ENCODE results near the gene DDX31.
"Not testable (repeated sequence)": the region's sequence is repeated elsewhere in the genome, so short reads cannot be mapped to it uniquely, and the experiment has no call there.

Gene DDX31

DNA sequence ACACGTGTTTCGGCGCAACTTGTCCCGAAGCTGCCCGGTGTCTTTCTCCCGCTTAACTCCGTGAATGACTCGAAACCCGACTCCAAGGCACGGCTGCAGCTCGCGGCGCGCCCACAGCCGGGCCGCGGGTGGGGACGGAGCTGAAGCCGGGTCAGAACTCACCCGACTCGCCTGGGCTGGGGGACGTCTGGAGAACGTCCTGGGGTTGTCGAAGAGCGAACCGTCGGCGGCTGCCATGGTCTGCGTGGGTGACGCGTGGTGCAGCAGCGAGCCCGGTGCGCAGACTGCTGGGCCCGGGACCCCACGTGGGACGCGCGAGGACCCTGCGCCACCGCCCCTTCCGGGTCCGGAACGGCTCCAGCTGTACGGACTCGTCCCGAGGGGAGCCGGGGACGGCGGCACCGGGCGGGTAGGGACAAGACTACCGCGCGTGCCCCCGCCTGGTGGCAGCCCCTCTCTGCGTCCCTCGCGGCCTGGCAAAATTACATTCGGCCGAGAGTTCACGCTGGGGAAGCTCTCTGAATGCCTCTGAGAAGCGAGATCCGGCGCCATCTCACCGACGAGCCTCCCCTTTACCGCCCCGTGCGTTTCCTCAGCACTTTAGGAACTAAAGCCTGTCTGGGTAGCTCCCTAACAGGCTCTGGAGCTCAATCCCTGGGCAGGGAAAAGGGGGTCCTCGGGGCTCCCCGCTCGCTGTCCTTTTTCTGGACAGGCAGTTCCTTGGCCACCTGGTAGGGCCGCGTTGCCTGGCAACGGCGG lies at the start of gene DDX31:
Gene DDX31 (minus strand): TSS at position 286 of the 759 bp plus-strand sequence. CDS start 49 bp downstream, at position 237.
- peak; percentile 74 for DNase-seq

DNA sequence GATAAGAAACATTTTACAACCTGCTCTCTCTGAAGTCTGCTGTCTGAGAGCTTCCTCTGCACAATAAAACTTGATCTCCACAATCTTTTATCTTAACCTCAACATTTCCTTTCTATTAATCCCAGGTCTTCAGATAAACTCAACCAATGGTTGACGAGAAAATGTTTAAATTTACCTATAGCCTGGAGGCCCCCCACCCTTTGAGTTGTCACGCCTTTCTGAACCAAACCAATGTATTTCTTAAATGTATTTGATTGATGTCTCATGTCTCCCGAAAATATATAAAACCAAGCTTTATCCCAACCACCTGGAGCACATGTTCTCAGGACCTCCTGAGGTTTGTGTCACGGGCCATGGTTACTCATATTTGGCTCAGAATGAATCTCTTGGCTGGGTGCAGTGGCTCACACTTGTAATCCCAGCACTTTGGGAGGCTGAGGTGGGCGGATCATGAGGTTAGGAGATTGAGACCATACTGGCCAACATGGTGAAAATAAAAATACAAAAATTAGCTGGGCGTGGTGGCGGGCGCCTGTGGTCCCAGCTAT lies 48.7 kb upstream of the DDX31 start:
- not testable (repeated sequence) for DNase-seq

DNA sequence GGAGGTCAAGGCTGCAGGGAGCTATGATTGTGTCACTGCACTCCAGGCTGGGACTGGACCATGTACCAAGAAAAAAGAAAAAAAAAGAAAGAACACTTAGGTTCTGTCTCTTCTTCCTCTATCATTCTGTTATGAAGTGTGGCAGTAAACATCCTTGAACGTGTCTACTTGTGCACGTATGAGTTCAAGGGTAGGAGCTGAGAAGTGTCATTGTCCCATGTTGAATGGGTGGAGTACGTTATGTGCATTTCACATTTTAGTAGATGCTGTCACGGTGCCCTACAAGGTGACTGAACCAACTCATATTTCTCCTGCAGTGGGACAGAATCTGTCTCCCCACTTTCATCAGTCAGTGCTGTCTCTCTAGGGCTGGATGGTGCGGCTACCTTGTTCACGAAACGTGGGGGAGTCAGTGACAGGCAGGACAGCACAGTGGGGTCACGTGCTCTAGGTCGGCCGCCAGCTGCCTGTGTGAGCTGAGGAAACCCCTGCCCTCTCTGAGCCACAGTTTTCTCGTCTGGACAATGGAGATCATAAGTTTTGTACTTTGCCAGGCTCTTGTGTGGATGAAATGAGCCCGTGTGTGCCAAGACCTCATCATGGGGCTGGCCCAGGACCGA lies 47.7 kb upstream of the DDX31 start:
- DNase-seq, result no peak

DNA sequence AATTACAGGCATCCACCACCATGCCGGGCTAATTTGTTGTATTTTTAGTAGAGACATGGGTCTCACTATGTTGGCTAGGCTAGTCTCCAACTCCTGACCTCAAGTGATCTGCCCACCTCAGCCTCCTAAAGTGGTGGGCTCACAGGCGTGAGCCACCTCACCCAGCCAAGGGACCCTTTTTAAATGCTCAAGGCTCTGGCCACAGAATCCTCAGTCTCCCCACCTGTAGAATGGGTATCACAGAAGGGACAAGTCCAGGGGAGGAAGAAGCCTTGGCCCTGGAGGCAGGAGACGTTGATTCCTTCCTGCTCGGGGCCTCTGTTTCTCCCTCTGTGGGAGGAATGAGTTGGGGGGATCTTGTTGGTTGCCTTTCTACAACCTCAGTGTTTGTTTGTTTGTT lies 46.2 kb upstream of the DDX31 start:
- no peak for DNase-seq

DNA sequence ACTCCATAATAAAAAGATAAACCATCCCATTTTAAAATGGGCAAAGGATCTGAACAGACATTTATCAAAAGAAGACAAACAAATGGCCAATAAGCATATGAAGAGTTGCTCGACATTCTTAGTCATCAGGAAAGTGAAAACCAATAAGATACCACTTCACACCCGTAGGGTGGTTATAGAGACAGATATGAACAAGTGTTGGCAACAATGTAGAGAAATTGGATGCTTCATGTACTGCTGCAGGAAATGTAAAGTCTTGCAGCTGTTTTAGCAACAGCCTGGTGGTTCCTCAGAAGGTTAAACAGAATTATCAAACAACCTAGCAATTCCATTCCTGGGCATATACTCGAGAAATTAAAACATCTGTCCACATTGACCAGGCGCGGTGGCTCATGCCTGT lies 43.0 kb upstream of the DDX31 start:
- no peak for DNase-seq

DNA sequence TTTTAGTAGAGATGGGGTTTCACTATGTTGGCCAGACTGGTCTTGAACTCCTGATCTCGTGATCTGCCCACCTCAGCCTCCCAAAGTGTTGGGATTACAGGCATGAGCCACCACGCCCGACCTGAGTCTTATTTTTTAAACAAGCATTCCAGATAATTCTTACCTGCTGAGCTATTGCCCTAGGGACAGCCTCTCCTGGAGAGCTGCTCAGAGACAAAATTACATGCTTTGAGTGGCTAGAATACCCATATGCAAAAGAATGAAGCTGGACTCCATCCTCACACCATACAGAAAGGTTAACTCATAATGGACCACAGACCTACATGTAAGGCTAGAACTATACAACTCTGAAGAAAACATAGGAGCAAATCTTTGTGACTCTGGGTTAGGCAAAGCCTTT lies 42.1 kb upstream of the DDX31 start:
- no peak for DNase-seq

DNA sequence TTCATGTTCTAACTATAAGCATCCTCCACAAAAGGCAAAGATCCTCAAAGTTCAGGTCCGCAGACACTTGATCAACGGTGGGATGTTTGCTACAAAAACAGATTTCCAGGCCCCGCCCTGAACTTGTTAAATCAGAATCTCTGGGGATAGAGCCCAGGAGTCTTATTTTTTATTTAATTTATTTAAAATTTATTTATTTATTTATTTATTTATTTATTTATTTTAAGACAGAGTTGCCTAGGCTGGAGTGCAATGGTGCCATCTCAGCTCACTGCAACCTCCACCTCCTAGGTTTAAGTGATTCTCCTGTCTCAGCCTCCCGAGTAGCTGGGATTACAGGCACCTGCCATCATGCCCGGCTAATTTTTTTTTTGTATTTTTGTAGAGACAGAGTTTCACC lies 41.4 kb upstream of the DDX31 start:
- not testable (repeated sequence) for DNase-seq

DNA sequence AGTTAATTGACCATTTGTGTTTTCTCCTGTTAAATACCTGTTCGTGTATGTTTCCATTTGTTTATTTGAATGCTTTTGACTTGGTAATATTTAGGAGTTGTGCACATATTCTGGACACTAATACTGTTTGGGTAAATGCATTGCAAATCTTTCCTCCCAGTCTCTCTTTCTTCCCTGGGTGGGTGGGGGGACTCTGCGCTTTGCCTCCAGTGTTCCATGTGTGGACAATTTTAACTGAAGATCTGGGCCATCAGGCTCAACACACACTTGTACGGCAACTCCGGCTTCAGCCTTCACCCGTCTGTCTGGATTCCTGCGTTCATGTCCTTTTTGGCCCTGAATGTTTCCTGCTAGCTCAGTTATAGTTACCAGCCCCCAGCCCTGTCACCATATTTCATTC lies 40.5 kb upstream of the DDX31 start:
- DNase-seq, result no peak

DNA sequence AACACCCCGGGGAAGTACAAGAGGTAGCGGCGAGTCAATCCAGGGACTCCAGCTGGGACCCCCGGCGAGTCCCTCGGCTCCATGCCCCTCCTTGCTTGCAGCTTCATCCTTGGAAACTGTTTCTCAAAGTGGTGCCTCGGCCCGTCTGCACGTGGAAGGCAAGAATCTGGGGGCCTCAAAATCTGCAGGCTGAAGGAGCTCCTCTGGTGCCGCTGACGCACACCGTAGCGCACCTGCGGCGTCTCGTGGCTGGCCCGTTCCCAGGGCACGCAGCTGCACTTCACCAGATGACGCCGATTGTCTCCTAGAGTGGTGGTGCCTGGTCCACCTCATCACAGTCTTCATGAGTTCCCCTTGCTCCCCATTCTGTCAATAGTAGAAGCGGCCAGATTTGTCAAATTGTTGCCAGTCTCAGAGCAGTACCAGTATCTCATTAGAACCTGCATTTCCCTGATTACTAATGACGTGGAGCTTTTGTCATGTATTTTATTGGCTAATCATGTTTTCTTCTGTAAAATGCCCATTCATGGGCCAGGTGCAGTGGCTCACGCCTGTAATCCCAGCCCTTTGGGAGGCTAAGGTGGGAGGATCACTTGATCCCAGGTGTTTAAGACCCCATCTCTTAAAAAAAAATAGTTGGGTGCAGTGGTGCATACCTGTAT lies 39.1 kb upstream of the DDX31 start:
- DNase-seq, result no peak

DNA sequence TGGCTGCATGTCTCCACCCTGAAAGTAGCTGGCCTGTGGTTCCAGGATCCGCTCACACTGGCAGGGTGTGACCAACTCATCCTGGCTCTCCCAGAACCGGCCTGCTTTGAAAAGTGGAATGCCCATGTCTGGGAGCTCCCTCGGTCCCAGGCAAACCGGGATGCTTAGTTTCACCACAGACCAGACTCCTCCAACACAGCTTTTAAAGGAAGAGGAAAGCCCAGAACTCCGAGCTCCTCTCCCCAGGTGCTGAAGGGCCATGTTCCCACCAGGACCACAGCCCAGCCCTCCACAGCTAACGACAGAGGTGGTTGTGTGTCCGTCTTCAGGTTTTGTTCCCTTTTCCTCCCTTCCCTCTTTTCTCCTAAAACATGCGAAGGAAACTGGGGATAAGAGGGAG lies 38.5 kb upstream of the DDX31 start:
- no peak for DNase-seq

DNA sequence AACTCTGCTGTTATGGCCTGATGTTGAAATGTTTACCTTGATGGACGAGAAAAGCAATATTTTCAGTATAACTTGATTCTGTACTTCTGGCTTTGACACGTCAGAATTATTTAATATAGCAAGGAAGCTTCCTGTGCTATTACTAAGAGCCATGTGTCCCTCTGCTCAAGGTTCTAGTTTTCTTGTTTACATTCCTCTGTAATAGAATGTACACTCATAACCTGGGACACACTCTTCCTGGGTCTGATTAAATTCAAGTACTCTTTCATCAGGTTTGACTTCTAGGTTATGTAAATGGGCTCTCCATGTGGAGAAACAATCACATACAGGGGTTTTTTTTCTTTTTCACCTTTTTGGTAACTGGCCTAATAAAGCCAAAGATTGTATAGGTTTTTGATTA lies 33.6 kb upstream of the DDX31 start:
- DNase-seq, result no peak

DNA sequence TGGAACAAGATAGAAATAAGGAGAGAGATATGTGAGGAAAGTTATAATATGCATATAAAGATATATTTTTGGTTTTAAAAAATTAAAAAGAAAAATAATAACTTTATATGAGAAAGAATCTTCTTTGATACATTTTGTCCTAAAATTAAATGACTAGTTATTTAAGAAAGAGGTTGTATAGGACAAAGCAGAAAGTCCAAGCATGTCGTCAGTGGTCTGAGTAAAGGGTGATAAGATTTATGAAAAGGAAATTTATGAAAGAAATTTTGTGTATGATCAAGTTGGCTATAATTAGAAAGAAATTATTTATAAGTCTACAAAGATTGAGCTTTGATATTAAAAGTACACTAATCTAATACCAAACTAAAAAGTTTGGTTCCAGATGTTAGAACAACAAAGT lies 32.5 kb upstream of the DDX31 start:
- DNase-seq, result no peak

DNA sequence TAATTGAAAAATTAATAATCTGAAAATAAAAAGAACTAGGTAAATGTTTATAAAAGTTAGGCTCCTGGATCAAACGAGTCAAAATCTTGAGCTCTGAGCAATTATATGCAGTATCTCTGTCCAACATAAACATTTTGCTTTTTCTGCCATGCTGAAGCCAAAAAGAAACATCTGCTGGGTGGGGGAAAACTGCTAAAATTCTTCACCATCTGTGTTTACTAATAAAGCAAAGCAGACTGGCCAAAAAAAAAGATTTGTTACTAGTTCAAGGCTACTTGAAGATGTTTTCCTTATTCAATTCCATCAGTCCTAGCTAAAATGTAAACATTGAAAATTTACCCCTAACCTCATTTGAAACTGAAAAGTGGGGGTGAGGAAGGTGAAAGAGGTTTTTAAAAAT lies 30.2 kb upstream of the DDX31 start:
- no peak for DNase-seq

DNA sequence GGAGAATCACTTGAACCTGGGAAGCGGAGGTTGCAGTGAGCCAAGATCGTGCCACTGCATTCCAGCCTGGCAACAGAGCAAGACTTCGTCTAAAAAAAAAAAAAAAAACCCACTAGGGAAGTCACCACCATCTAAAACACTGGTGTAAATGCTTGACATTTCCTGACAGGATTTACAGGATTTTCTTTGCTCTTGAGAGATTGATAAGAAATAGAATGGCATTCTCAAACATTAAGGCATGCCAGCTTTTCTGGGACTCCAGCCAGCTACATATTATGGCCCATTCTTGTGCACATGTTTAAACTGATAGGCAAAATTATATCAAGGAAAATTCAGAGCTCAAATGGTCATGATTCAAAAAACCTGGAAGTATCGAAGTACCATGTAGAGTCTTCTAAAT lies 29.2 kb upstream of the DDX31 start:
- peak; percentile 59 for DNase-seq

DNA sequence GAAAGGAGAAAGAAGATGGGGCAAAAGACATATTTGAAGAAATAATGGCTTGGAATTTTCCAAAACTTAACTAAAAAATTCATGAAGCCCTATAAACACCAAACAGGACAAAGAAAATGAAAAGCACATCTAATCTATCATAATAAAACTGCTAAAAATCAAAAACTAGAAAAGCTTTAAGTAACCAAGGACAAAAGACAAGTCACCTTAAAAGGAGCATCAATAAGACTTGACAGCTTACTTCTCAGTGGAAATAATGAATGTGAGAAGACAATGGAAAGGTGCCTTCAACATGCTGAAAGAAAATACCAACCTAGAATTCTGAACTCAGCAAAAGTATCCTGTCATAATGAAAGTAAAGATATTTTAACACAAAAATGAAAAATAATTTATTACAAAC lies 27.4 kb upstream of the DDX31 start:
- DNase-seq, result no peak

DNA sequence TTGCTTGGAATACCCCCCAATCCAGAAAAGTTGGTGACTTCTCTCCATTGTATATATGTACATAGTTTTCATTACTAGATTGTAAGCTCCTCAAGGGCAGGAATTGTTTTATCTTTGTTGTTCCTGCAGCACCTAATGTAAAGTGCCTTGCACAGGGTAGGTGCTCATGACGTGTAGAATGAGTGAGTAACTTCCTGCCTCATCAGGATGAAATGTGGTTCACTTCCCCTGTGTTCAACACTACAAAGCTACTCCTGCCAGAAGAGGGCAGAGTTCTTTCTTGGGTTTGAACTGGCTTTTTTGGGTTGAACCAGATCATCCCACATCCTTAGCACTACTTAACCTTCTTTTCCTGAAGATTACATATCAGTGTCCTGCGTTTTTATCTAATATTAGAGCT lies 24.4 kb upstream of the DDX31 start:
- peak; percentile 46 for DNase-seq

DNA sequence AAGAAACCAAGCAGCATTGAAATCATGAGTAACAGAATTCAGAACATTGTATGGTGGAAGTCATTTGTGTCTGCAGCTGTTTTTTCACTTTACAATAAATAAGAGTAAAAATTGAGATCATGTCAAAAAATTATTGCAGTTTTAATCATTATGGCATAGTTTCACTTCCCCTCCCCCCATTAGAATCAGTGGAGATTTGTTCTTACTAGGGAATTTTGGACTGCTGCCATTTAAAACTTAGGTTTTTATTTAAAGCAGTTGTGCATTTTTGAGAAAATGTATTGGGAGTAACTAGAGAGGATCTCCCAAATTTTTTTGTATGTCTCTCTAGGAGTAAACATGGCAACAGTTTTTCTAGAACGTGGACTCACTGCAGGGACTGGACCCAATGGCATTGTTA lies 20.9 kb upstream of the DDX31 start:
- DNase-seq, result no peak

DNA sequence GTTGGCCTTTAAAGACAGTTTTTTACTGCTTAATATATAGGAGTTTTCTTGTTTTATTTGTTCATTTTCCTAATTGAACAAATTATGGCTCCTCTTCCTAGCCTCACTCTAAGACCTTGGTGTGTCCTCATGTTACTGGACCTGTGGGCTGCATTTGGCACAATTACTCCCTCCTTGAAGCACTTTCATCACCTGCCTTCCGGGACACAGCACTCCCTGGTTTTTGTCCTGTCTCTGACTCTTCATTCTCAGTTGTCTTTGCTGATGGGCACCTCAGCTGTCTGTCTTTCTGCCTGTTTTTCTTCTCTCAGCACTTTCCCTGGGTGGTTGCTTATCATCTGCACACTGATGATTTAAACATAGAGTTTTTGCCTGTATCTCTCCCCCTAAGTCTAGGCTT lies 14.1 kb upstream of the DDX31 start:
- DNase-seq, result no peak

DNA sequence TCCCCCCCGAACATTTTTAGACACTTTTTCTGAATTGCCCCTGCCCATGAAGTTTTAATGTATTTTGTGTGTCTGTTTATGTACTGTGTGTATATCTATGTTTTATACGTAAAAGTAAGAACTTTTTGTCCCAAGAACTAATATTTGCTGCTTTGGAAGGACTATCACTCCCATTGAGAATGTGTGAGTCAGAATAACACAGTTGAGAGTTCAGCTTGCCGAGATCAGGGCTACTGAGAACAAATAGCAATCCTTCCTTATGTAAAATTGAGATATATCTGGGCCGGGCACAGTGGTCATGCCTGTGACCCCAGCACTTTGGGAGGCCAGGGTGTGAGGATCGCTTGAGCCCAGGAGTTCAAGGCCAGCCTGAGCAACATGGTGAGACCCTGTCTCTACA lies 11.8 kb upstream of the DDX31 start:
- no peak for DNase-seq

DNA sequence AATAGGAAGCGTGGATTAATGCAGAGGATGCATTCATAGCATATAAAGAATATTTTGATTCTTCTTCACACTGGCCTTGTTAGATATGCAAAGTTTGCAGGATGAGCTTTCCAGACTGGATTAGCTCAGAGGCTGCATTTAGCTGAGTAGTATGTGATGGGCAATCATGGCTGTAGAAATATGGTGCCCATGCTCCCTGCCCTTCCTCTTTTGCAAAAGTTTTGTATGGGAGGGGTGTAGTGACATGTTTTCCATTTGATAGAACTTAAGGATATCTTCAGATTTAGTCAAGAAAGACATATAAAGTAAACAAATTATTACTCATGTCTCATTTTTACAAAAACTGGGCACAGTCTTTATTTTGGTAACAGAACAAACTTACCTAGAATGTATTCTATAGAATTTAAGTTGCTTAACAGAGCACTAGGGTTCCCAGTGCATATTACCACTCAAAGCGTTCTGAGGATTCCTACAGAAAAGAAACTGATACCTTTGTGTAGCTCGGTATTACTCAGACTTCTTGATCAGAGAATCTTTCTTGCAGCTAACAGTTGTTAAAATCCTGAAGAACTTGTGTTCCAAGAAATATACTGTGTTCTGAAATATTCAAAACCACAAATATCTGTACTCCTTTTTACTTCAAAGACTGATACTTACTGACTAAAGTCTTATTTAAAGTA lies 10.3 kb upstream of the DDX31 start:
- no peak for DNase-seq

DNA sequence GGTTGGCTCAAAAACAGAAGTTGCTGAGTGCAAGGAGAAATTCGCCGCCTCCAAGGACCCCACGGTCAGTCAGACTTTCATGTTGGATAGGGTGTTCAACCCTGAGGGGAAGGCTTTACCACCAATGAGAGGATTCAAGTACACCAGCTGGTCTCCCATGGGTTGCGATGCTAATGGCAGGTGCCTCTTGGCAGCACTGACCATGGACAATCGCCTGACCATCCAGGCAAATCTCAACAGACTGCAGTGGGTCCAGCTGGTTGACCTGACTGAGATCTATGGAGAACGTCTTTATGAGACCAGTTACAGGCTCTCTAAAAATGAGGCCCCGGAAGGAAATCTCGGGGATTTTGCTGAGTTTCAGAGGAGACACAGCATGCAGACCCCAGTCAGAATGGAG lies 8.2 kb upstream of the DDX31 start:
- no peak for DNase-seq

DNA sequence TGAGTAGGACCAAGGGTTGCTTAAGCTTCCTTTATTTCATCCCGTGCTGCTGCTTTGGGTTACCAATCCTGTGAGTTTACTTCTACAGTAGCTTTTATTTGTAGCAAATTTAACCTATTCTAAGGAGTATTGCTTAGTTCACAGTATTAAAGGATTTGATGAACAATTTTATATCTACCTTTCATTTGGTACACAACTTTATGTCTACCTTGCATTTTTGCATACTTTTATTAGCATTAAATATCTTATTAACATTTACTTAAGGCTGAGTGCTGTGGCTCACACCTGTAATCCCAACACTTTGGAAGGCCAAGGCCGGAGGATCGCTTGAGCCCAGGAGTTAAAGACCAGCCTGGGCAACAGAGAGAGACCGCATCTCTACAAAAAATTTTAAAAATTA lies 4.7 kb upstream of the DDX31 start:
- DNase-seq, result no peak

DNA sequence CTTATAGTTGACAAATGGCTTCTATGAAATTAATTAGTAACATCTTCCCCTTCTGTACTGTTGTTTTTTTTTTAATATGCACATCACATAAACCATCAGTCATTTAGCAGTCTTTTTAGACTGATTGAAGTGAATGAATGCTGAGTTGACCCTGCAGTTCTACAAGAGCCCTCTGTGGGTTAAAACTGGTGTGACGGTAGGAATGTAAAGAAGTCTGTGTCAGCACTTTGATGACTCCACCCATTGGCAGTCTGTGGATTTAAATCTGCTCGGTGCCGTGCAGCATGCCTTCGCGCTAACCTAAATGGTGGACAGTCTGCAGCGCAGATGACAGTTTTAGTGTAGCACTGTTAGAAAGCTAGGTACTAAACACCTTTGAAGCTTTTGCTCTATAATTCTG lies 3.6 kb upstream of the DDX31 start:
- DNase-seq, result peak; percentile 55

DNA sequence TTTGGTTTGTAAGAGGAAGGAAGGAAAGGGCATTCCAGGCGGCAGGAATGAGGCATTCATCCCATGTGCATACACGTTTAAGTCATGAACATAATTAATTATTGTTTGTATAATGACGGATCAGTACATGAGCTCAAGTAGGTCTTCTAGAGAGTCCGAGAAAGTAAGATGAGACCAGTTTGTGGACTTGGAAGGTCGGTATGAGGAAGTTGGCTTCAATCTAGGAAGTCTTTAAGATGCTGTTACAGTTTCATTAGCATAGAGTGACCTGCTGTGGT lies 2.6 kb upstream of the DDX31 start:
- no peak for DNase-seq

All from NCI-H226 (cell line).